ENCODE results near the gene WNT7A.

The WNT7A gene

DNA sequence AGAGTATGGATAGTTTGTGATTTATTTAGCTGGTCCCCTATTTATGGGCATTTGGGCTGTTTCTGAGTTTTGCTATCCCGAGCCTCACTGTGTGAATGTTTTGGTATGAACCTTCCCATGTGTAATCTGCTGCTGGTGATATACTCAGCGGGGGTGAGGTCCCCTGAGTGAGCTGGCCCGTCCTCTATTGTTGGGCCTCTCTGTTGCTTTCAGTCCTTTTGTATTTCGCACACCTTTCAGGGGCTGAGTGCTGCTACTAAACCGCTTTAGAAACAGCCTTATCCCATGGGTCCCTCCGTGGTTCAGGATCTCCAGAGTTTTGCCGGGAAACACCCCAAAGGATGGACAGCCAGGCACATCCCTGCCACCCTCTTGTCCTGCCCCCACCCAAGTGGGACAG lies 94.5 kb downstream of the WNT7A start:
- Mint-ChIP-seq H3K4me1 (peaks cover 31% of the 10 kb centered on the region), H3K4me3 (no peak overlapping the region), H3K9me3 (no peaks in the 10 kb centered on the region), H3K27ac (no peak overlapping the region), H3K27me3 (ENCODE audit: low read depth, poor library complexity) (peaks cover 25% of the 10 kb centered on the region), H3K36me3 (ENCODE audit: low read depth) (no peaks in the 10 kb centered on the region)
- TF ChIP-seq, protein P1, sequence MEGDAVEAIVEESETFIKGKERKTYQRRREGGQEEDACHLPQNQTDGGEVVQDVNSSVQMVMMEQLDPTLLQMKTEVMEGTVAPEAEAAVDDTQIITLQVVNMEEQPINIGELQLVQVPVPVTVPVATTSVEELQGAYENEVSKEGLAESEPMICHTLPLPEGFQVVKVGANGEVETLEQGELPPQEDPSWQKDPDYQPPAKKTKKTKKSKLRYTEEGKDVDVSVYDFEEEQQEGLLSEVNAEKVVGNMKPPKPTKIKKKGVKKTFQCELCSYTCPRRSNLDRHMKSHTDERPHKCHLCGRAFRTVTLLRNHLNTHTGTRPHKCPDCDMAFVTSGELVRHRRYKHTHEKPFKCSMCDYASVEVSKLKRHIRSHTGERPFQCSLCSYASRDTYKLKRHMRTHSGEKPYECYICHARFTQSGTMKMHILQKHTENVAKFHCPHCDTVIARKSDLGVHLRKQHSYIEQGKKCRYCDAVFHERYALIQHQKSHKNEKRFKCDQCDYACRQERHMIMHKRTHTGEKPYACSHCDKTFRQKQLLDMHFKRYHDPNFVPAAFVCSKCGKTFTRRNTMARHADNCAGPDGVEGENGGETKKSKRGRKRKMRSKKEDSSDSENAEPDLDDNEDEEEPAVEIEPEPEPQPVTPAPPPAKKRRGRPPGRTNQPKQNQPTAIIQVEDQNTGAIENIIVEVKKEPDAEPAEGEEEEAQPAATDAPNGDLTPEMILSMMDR (IDR thresholded peaks at IDR 0.05) = no peak
- DNase-seq = no peak

DNA sequence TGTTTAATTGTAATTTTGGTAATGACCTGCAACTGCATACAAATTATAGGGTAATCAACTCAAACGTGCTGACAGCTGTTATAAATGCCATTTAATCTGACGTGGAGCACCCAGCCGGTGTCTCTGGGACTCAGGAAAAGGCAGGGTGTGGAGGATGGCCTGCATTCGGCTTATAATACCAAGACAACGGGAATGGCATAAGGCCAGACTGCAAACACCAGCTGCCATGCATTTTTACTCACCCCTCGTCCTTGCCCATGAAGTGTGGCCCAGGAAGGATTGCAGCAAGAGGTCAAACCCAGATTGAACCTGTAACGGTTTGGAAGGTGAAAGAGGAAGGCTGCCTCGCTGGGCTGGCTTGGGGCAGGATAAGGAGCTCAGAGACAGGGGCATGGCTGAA lies 96.4 kb downstream of the WNT7A start:
- H3K4me3 Mint-ChIP-seq = no peak overlapping the region
- no peaks in the 10 kb centered on the region for H3K36me3 Mint-ChIP-seq (ENCODE audit: low read depth)
- DNase-seq = no peak
- H3K27me3 Mint-ChIP-seq (ENCODE audit: low read depth, poor library complexity) = peaks cover 22% of the 10 kb centered on the region
- H3K4me1 Mint-ChIP-seq = peaks cover 31% of the 10 kb centered on the region
- H3K9me3 Mint-ChIP-seq = no peaks in the 10 kb centered on the region
- H3K27ac Mint-ChIP-seq = no peak overlapping the region
- TF ChIP-seq, protein P1 (IDR thresholded peaks at IDR 0.05) = no peak

DNA sequence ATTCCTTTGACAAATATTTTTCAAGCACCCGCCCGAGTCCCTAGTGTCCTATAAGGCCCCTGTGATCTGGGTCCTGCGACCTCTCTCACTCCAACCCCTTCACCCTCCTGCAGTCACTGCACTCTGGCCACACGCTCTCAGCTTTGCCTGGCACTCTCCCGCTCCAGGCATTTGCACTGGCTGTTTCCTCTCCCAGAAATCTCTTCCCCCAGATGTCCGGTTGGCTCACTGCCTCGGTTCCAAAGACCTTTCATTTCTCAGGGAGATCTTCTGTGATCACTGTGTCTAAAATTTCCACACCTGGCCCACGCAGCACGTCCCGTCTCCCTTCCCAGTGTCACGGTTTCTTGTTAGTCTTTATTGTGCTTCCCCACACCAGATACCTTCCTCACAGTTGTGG lies 97.4 kb downstream of the WNT7A start:
- peaks cover 24% of the 10 kb centered on the region for H3K27me3 Mint-ChIP-seq (ENCODE audit: low read depth, poor library complexity)
- H3K4me3 Mint-ChIP-seq = no peak overlapping the region
- peaks cover 26% of the 10 kb centered on the region for H3K4me1 Mint-ChIP-seq
- TF ChIP-seq, protein P1 (IDR thresholded peaks at IDR 0.05) = no peak
- no peaks in the 10 kb centered on the region for H3K9me3 Mint-ChIP-seq
- H3K27ac Mint-ChIP-seq = no peak overlapping the region
- DNase-seq = no peak
- no peaks in the 10 kb centered on the region for H3K36me3 Mint-ChIP-seq (ENCODE audit: low read depth)

DNA sequence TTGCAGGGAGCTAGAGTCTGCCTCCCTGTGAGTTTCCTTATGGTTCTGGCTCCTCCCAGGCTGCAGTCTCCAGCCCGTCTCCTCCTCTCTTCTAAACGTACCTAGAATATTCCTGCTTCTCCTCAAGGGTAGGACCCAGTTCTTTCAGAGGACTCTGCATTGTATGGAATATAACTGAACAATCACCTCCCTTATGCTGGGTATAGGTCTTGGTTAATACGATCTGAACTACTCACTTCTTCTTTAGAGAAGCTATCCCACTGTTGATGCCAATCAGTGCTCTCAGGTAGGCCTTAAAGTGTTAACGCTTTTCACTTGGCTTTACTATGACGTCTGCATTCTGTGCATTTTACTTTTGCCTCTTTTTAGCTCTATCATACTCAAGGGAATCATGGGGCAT lies 98.5 kb downstream of the WNT7A start:
- TF ChIP-seq, protein P1 (IDR thresholded peaks at IDR 0.05) = no peak
- Mint-ChIP-seq H3K9me3 (no peaks in the 10 kb centered on the region), H3K27me3 (ENCODE audit: low read depth, poor library complexity) (peaks cover 25% of the 10 kb centered on the region), H3K4me3 (no peak overlapping the region), H3K4me1 (peaks cover 18% of the 10 kb centered on the region), H3K36me3 (ENCODE audit: low read depth) (no peaks in the 10 kb centered on the region), H3K27ac (no peak overlapping the region)
- no peak for DNase-seq

DNA sequence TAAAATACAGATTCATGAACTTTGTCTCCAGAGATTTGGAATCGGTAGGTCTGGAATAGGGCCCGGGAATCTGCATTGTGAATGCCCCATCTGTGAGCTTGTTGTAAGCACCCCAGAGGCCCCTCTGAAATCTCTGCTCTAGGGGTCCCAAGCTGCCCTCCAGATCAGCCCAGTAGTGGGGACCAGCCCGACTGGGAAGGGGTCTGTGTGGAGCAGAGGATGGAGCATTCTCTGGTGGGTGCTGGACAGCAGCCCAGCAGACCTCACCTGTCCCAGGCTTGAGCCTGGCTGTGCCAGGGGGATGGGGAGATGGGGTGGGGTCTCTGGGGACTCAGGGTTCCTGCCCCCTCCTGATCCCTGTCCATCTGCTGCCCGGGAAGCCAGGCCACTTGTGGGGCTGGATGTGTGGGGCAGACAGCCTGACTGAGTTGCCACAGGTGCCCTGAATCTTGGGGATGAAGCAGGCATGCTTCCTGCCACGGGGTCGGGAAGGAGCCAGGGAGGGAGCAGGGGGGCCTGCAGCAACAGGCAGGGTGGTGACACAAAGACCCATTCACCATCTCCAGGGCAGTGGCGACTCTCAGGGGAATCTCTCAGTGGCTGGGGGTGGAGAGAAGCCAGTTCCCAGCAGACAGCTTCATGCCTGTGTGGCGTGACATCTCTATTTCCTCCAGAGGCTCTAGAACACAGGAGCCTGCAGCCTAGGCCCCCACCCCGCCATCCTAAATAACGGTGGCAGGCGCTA lies 99.3 kb downstream of the WNT7A start:
- H3K27ac Mint-ChIP-seq = no peak overlapping the region
- H3K4me3 Mint-ChIP-seq = no peak overlapping the region

More for the DNA sequence above, 99.3 kb downstream of the WNT7A start:
- Mint-ChIP-seq H3K27me3 (ENCODE audit: low read depth, poor library complexity) (peaks cover 25% of the 10 kb centered on the region), H3K9me3 (no peaks in the 10 kb centered on the region), H3K4me1 (peaks cover 14% of the 10 kb centered on the region), H3K36me3 (ENCODE audit: low read depth) (no peaks in the 10 kb centered on the region)
- DNase-seq = no peak
- TF ChIP-seq, protein P1 (IDR thresholded peaks at IDR 0.05) = no peak
